ENCODE data around the gene TET2. TPM values are rescaled to one million over a fixed set of nuclear protein-coding genes. Genes with fewer than 3 reads are reported as not detected.

TET2 gene
- total and polyA plus RNA-seq, 2 of the 4 experiments (the other 2 are of a cell fraction), result 5.6 to 25.3 TPM

DNA sequence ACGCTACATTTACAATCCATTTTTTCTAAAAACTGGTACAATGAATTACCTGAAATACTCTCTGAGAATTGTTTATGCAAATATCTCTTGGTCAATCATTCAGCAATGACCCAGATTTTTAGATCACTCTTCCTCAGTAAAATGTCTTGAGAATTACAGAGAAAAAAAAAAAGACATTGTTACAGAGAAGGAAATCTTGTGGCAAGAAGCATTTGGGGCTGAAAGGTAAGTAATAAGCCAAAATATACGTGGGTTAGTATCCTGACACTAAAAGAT lies 19.6 kb upstream of the TET2 start:
- H4K20me1 ChIP-seq (ENCODE audit: insufficient read depth, low read length), result no peaks in the 10 kb centered on the region
- CTCF ChIA-PET, result no interaction called here
- no peak overlapping the region for H3K18ac ChIP-seq (ENCODE audit: low read depth, low read length)
- WGBS, 2 experiments (ENCODE audit: extremely low coverage in 2 of 2, insufficient read length in 1 of 2), result no CpG with 5 or more reads among the region's 2 CpGs
- H3K79me1 ChIP-seq (ENCODE audit: low read depth in 1 of 2, low read length in 2 of 2), result no peaks in the 10 kb centered on the region
- no peak overlapping the region for H3K56ac ChIP-seq (ENCODE audit: extremely low read depth, insufficient read depth, low read length)
- no peaks in the 10 kb centered on the region; the same call in 1 of the 2 replicates for H3K4me1 ChIP-seq (ENCODE audit: control insufficient read depth, insufficient read depth, low read length)
- dilution Hi-C loops (cut with HindIII; ENCODE audit: low sequenced_read_pairs, unreplicated experiment) (no loop called here), in situ Hi-C loops (cut with MboI; ENCODE audit: low sequenced_read_pairs) (no loop called here), intact Hi-C loops (cut with micrococcal nuclease) (no loop called here)
- no peak overlapping the region for H3K4me2 ChIP-seq (ENCODE audit: low read depth, low read length)
- no peak for TF ChIP-seq FOS (IDR thresholded peaks at IDR 0.05; ENCODE audit: low read depth, low read length)
- TF ChIP-seq MXI1 (IDR thresholded peaks at IDR 0.05; ENCODE audit: borderline replicate concordance, low read depth, low read length), result no peak
- TF ChIP-seq POLR2A (IDR thresholded peaks at IDR 0.05; ENCODE audit: low read depth, low read length), result no peak
- no peak for TF ChIP-seq MAZ (IDR thresholded peaks at IDR 0.05; ENCODE audit: borderline replicate concordance, low read depth, low read length)
- TF ChIP-seq, protein P1, sequence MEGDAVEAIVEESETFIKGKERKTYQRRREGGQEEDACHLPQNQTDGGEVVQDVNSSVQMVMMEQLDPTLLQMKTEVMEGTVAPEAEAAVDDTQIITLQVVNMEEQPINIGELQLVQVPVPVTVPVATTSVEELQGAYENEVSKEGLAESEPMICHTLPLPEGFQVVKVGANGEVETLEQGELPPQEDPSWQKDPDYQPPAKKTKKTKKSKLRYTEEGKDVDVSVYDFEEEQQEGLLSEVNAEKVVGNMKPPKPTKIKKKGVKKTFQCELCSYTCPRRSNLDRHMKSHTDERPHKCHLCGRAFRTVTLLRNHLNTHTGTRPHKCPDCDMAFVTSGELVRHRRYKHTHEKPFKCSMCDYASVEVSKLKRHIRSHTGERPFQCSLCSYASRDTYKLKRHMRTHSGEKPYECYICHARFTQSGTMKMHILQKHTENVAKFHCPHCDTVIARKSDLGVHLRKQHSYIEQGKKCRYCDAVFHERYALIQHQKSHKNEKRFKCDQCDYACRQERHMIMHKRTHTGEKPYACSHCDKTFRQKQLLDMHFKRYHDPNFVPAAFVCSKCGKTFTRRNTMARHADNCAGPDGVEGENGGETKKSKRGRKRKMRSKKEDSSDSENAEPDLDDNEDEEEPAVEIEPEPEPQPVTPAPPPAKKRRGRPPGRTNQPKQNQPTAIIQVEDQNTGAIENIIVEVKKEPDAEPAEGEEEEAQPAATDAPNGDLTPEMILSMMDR (conservative IDR thresholded peaks at IDR 0.05; ENCODE audit: low read depth, low read length), result no peak
- no peak for TF ChIP-seq MAFK (IDR thresholded peaks at IDR 0.05; ENCODE audit: low read depth, low read length)
- TF ChIP-seq CHD1 (IDR thresholded peaks at IDR 0.05; ENCODE audit: low read depth, low read length), result no peak
- no peak for TF ChIP-seq NFE2L2 (IDR thresholded peaks at IDR 0.05; ENCODE audit: low read depth, low read length)
- TF ChIP-seq CEBPB (IDR thresholded peaks at IDR 0.05; ENCODE audit: low read depth, low read length), result no peak
- no peak for TF ChIP-seq RAD21 (IDR thresholded peaks at IDR 0.05; ENCODE audit: low read length)
- TF ChIP-seq, protein P2, sequence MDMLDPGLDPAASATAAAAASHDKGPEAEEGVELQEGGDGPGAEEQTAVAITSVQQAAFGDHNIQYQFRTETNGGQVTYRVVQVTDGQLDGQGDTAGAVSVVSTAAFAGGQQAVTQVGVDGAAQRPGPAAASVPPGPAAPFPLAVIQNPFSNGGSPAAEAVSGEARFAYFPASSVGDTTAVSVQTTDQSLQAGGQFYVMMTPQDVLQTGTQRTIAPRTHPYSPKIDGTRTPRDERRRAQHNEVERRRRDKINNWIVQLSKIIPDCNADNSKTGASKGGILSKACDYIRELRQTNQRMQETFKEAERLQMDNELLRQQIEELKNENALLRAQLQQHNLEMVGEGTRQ (IDR thresholded peaks at IDR 0.05; ENCODE audit: low read depth, low read length), result no peak
- TF ChIP-seq, protein P3, sequence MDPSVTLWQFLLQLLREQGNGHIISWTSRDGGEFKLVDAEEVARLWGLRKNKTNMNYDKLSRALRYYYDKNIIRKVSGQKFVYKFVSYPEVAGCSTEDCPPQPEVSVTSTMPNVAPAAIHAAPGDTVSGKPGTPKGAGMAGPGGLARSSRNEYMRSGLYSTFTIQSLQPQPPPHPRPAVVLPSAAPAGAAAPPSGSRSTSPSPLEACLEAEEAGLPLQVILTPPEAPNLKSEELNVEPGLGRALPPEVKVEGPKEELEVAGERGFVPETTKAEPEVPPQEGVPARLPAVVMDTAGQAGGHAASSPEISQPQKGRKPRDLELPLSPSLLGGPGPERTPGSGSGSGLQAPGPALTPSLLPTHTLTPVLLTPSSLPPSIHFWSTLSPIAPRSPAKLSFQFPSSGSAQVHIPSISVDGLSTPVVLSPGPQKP (IDR thresholded peaks at IDR 0.05; ENCODE audit: borderline replicate concordance, low read depth, low read length), result no peak
- no peak for TF ChIP-seq BHLHE40 (IDR thresholded peaks at IDR 0.05; ENCODE audit: low read depth, low read length)
- TF ChIP-seq RCOR1 (IDR thresholded peaks at IDR 0.05; ENCODE audit: insufficient replicate concordance, low read length), result no peak
- H3K9me3 ChIP-seq (ENCODE audit: control insufficient read depth, insufficient read depth, low read length), result no peaks in the 10 kb centered on the region
- POLR2A ChIA-PET (ENCODE audit: unreplicated experiment), result no interaction called here
- H2BK20ac ChIP-seq (ENCODE audit: low read depth, low read length), result no peak overlapping the region
- no peak overlapping the region for H3K4ac ChIP-seq (ENCODE audit: low read depth, low read length)
- no peak overlapping the region for H2BK120ac ChIP-seq (ENCODE audit: low read depth, low read length)
- H3K9me1 ChIP-seq (ENCODE audit: insufficient read depth, low read length), result no peaks in the 10 kb centered on the region
- no peak overlapping the region for H4K8ac ChIP-seq (ENCODE audit: low read depth in 2 of 2, low read length in 2 of 2)
- no peak overlapping the region for H3K27ac ChIP-seq (ENCODE audit: insufficient read depth, low read length)
- no peak overlapping the region for H3K4me3 ChIP-seq (ENCODE audit: insufficient read depth, low read depth, low read length)
- no peak overlapping the region for H2AK9ac ChIP-seq (replicated peaks; ENCODE audit: low read depth, low read length, poor library complexity)
- no peak overlapping the region for H3K14ac ChIP-seq (replicated peaks; ENCODE audit: low read depth, low read length)
- H3K23ac ChIP-seq (ENCODE audit: low read depth, low read length), result no peak overlapping the region
- H3K36me3 ChIP-seq (ENCODE audit: control insufficient read depth, insufficient read depth, low read length), result no peaks in the 10 kb centered on the region
- no peaks in the 10 kb centered on the region for H3K27me3 ChIP-seq (ENCODE audit: control insufficient read depth, insufficient read depth, low read length)
- H2AFZ ChIP-seq (replicated peaks; ENCODE audit: low read length, poor library complexity), result no peak overlapping the region
- BruUV-seq (replicated peaks), result no TSS peak
- H2AK5ac ChIP-seq (ENCODE audit: low read depth, low read length), result no peak overlapping the region
- no peak overlapping the region for H3K9ac ChIP-seq (ENCODE audit: low read depth, low read length)
- ATAC-seq (ENCODE audit: low read depth) (no peak), DNase-seq (no peak)
- H4K91ac ChIP-seq (ENCODE audit: insufficient read depth, low read depth, low read length), result no peak overlapping the region
- no peak overlapping the region for H2BK15ac ChIP-seq (ENCODE audit: low read depth, low read length)
- H2BK5ac ChIP-seq (ENCODE audit: low read depth, low read length, poor library complexity, severe bottlenecking), result no peak overlapping the region
- no peak overlapping the region for H4K5ac ChIP-seq (ENCODE audit: low read depth, low read length)
